Activated CD8-positive, alpha-beta memory T cell treated with anti-CD3 and anti-CD28 coated beads, Interleukin-2, amount 50 U/mL, for 24 hours (primary cell): ENCODE data around the gene AHDC1.
"Not testable (repeated sequence)": the region's sequence is repeated elsewhere in the genome, so short reads cannot be mapped to it uniquely, and the experiment has no call there.

ENCODE experiments used
- DNase-seq: peaks from one replicate; pipeline ENCODE4 v3.0.0-alpha.2; 2020; ENCODE audit errors: extremely low read depth

AHDC1 gene

DNA sequence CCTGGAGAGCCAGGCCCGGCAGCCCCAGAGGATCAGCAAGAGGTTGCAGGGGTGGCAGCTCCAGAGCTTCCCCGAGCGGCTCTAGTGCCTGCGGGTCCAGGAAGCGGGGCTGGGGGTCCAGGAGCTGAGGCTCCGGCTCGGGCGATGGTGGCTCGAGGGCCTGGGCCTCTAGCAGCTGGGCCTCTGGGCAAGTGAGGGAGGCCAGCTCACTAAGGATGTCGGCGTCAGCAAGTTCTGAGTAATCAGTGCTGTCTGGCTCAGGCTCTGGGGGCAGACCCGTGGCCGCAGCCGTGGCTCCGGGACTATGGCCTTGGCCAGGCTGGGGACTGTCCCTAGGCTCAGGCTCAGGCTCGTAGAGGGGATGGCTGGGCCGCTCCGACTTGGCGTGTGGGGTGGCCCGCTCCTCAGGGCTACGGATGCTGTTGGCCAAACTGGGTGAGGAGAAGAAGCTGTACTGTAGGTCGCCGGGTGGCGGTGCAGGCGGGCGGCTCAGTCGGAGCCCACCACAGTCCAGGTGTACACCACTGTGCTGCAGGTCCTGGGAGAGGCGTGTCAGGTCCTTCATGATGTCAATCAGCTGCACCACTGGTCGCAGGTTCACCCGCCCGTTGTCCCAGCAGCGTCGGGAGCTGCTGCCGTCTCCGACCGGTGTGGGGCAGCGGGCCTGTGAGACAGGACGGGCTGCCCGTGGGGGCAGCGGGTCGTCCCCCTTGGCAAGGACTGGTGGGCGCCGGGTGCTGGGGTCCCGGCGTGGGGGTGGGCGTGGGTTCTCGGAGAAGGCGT lies 52.6 kb downstream of the AHDC1 start:
- no peak for DNase-seq

DNA sequence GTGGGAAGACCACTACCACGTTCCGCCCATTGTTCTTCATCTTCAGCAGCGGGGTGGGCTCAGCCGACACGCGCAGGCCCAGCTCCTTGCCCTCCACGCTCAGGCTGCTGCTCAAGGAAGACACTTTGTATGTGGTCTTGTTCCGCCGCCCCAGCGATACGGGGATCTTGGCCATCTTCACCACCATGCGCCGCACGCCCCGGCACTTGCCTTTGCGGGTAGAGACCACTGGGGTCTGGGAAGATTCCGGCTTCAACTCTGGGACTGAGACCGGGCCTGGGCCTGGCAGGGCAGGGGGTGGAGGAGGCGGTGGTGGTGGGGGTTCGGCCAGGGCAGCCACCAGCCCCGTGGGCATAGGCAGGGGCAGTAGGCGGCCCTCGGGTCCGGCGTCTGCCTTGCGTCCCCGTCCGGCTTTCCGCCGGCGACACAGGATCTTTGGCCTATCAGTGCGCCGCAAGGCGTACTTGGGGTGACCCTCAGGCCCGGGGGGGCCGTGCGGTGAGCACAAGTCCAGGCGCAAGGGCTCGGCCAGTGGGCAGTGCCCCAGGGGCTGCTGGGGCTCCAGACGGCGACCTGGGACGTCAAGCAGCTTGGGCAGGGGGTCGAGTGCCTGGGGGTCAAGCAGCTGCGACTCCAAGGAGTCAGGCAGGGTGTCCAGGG lies 53.3 kb downstream of the AHDC1 start:
- no peak for DNase-seq

DNA sequence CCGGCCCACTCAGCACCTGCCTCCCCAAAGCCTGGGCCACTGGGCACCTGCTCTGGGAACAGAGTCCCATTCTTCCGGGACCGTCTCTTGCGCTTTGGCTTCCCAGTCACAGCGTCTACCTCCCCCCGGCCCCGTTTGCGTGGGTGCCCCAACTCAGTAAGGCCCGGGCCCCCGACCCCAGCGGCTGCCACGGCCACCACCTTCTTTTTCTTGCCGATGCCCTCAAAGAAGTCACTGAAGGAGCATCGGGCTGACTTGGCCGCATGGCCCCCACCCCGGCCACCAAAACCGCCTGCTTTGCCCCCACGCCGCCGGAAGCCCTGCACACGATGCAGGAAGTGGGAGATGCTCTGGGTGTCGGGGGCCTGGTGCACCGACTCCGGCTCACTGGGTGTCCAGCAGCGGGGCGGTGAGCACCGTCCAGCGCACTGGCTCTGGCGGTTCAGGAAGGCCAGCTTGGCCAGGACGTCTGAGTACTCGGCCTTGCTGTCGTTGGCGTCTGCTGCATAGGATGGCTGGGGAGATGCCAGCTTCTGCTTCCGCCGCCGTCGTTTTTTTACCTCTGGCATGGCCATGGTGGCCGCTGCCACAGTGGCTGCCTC lies 54.0 kb downstream of the AHDC1 start:
- DNase-seq: no peak

DNA sequence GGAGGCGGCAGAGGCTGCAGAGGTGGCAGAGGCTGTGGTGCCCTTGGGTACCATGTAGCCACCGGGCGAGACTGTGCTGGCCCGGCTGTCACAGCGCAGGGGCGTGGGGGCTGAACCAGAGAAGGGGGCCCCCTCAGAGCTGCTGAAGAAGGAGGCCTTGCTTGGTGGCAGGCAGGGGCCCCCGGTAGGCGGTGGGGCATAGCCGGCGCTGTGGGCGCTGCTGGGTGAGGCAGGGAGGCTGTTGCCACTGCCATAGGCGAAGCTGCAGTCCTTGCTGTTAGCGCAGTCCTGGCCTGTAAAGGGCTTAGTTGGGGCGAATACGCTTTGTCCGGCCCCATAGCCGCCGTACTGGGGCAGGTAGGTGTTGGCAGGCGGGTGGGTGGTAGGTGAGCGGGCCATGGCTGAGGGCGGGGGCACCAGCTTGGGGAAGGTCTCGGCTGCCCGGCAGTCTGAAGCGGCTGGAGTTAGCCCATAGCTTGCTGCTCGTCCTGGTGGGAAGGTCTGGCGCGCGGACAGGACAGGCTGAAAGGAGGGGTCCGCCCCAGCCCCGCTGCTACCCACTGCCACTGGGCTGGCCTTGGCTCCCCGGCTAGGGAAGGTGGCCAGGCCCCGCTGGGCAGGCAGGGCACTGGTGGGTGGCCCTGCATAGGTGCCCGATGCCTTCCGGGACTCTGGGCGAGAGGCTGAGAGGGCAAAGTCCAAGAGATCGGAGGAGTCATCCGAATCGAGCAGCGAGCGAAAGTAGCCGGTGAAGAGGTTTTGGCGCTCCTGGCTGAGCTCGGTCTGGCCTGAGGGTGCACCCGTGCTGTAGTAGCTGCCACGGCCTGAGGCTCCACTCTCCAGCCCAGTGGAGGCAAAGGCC lies 54.9 kb downstream of the AHDC1 start:
- DNase-seq: no peak

DNA sequence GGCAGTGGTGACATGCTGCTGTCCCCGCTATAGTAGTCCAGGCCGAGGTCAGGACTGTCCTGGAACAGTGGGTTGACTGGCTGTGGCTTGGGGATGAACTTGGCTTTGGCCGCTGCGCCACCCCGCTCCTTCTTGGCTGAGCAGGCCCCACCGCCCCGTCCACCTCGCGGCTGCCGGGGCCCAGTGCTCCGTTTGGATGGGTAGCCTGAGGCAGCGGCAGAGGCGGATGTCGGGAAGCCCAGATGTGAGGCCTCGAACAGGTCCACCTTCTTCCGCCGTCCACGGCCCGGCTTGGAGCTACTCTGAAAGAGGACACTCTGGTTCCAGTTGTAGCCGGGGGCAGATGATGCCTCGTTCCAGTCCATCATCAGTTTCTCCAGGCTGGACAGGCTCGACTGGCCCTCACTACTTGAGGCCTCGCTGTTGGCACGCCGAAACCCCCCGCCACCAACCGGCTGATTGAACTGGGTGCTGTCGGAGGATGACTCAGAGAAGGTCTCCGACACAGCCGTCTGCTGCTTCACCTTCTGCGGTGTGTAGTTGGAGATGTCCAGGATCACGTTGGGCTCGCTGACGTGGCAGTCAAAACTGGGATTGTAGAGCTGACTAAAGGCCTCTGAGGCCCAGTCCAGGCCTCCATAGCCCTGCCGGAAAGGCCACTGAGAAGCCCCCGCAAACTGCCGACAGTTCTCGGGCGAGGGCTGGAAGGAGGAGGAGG lies 55.6 kb downstream of the AHDC1 start:
- DNase-seq: no peak

DNA sequence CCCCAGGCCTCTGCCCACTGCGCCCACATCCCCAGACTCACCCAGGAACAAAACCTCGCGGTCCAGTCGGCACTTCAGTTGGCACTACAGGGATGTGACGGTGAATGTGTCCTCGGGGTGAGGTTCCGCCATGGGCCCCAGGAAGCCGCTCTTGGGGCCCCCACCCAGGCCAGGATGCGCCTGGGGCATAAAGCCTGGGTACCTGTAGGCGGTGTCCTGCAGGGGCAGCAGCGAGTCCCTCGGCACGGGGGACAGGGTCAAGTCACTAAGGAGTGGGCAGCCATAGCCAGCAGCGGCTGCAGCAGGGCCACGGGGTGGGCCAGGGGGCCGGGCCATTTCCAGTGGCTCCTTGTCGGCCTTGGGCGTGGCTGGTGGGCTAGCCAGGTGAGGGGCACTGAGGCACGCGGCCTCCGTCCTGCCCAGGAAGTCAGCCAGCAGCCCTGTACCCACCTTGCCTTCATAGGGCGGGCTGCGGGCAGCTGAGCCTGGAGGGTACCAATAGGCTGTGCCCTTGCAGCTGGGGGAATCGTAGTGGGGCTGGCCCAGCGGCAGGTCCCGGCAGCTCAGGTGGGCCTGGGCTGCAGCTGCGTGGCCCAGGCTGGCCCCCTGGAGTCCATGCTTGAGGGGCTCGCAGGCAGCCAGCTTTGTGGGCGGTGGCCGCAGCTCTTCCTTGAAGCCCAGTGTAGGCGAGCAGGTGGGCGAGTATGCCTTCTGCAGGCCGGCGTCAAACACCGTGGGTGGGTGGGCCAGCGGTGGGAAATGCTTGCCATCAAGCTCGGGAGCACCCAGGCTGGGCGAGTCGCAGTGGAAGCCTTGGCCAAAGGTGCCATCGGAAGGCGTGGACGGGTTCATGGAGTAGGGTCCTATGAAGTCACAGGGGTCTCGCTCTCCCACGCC lies 56.5 kb downstream of the AHDC1 start:
- no peak for DNase-seq

DNA sequence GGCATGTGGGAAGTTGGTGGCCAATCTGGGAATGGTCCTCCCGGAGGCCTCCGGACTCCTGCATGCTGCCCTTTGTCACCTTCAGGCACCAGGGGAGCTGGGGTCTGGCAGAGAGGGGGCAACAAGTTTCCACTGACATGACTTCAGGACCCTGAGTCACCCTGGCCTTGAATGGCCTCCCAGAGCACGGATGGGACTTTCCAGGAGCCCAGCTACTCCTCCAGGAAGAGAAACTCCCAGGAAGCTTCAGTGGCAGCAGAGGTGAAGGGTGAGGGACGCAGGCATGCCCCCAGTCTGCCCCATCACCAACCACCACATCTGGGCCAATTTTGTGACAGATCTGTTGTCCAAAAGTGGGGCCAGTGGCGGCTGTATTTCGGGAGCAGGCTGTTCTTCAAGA lies 58.1 kb downstream of the AHDC1 start:
- DNase-seq: no peak

DNA sequence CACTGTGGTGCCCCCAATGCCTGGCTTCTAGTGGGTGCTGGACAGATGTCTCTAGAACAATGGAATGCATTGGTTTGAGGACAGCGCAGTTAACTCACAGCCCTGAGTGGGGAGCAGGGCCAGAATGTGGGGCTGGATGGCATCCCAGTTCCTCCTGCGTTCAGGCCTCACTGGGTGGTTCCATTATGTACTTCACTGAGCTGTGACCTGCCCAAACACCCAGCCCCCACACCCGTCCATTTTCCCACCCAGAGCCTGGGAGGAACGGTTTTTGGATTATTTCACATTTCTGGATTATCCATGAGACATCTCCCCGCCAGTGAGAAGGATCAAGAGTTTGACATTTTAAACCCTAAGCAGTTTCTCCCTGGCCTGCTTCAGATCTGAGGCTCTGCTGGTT lies 58.7 kb downstream of the AHDC1 start:
- DNase-seq: no peak

DNA sequence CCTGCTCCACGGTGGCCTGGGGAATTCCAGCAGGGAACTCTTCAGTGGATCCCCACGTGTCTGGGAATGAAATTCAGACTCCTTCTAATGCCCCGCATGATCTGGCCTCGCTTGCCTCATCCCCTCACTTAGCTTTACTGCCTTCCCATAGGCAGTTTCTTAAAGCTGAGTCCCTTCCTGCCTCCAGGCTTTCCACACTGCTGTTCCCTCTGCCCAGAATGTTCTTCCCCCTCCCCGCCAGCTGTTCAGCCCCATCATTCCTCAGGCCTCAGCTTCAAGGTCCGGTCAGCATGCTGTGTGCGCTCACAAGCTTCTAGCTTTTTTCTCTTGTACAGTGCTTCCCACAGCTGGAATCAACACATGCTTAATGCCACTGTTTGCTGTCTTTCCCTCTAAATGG lies 59.1 kb downstream of the AHDC1 start:
- no peak for DNase-seq

DNA sequence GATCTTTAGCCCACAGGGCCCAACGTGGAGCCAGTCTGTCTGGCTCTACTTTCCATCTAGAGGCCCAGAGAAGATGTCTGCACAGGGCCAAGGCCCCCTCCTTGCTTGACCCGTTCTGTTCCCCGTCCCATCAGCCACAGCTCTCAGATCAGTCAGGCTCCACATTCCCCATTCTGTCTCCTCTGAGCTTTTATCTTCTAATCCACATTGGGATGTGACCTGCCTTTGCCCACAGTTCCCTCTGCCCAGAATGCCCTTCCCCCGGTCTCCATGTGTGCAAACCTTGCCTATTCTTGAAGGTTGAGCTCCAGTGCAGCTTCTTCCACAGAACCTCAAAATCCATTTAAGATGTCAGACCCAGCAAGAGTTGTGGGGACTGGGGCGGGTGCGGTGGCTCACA lies 60.7 kb downstream of the AHDC1 start:
- DNase-seq: no peak

DNA sequence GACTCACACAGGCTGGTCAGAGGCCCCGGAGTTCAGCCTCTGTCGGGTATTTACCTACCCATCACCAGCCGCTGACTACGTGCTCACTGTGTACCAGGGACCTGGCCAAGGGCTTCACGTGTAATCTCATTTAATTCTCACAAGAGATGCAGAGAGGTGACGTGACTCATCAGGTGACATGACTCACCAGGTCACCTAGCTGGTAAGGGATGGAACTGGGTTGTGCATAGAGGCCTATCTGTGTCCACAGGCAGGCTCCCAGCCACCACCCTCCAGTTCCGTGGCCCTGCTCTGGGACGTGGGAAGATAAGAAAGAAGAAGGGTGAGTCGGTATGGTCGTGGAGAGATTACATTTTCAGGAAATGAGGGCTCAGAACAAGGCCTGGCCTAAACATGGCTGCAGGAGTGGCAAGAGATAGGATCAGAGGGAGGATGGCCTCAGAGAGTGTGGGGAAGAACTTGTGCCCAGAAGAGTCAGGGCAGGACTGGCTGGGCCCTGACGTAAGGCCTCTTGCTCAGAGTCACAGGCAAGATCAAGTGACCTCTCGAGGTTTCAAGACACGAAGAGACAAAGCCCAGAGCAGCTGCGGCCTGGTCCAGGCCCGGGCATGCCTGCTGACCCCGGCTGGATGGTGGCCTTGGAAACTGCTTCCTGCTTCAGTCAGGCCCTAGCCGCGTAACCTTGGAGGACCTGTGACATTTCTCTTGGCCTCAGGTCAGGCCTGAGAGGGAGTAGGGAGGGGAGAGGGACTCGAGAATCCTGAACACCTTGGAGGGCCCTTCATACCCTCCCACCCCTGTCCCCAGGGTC lies 61.3 kb downstream of the AHDC1 start:
- no peak for DNase-seq

DNA sequence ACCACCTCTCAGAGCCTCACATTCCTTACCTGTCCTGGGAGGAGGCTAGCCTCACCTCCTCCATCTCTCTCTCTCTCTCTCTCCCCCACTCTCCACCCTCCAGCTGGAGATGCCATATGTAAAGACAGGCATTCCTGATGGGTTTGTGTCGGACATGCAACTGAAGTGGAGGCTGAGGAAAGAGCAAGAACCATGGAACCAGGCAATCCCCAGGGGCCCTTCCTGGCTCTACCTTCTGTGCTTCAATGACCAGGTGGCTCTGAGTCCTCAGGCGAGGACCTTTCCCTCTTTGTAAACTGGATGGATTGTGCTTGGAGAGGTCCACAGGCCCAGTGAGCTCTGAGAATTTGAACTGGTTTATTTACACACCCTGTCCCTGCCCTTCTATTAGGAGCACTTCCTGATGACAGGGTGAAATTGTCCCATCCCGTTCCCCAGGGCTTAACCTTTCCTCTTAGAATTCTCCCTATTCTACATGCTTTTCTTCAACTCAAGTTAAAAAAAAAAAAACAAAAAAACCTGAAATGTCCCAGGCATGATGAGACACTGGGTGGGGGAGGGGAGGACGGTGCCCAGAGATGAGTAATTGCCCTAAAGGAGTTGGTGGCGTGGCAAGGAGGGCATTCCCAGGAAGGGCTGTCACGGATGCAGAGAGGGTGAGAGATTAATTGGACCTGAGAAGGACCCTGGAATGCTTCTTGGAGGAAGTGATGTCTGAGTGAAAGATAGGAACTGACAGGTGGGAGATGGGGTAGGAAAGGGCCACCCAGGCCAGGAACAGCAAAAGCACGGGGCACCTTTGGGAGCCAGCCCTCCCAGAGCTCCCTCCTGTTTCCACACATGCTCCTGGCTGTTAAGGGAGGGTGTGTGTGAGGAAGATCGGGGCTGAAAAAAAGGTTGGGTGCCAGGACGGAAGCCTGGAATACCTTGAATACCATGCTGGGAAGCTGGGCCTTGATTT lies 63.8 kb downstream of the AHDC1 start:
- no peak for DNase-seq

DNA sequence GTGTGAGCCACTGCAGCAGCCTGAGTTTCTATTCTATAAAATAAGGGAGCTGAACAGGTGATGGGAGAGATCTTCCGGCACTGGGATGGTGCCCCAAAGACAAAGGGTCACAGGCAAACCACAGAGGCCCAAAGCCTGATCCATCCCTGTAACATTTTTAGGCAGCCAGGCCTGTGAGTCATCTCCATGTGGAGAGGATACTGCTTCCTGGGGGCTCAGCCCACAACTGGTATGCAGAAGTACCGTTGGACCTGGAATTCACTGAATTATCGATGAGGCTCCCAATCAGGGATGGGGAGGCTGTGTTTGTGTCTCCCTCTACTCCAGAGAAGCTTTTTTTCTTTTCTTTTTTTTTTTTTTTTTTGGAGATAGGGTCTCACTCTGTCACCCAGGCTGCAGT lies 65.2 kb downstream of the AHDC1 start:
- no peak for DNase-seq

DNA sequence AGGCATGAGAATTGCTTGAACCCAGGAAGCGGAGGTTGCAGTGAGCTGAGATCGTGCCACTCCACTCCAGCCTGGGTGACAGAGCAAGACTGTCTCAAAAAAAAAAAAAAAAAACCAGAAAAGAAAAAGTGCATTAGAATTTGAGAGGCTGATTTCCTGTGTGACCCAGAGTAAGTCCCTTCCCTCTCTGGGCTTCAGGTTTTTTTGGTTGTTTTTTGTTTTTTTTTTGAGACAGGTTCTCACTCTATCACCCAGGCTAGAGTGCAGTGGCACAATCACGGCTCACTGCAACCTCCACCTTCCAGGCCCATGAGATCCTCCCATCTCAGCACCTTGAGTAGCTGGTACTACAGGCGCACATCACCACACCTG lies 65.7 kb downstream of the AHDC1 start:
- not testable (repeated sequence) for DNase-seq

DNA sequence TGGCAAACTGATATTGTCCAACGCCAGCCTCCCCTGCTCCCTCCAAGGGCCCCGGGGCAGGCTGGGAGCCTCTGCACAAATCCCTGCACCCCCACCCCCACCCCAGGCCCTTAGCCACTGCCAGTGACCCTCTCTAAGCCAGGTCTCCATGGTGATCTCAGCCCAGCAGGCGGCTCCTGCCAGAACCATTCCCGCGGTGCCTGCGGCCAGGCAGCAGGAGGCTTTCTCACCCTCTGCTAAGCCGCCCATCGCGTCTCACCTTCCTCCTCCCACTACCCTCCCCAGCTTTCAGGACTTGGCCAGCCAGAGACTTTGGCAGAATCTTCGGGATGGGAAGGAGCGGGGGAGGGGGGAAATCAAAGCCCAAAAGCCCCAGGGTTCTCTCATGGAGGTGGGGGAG lies 67.2 kb downstream of the AHDC1 start:
- no peak for DNase-seq

DNA sequence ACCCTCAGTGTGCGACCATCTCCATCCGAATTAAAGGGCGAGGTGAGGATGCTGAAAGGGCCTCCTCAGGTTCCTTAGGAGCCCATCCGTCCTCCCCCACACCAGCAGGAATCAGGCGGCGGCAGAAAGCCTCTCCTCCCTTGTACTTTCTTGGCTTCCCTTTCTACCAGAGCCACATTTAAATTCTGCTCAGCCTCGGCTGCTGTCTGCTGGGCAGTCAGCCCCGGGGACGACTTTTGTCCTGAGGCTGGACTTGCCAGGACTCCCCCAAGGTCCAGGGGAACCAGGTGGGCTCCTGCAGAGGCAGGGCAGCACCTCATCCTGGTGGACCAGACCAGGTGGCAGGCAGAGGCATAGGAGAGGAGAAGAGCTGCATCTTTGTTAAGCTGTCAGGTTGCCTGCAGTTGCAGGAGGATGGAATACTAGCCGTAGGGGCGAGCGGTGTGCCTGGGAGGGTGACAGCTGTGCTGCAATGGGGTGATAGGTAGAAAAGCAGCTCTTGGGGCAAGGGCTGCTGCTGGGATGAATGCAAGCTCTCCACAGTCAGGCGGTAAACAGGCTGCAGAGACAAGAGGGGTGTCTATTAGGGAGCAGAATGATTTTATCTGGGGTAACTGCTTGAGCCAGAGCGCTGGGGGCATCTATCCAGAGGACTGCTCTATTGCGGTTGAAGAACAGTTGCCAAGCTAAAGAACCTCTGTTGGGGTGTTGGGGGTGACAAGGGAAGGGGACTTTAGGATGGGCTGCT lies 67.8 kb downstream of the AHDC1 start:
- no peak for DNase-seq

DNA sequence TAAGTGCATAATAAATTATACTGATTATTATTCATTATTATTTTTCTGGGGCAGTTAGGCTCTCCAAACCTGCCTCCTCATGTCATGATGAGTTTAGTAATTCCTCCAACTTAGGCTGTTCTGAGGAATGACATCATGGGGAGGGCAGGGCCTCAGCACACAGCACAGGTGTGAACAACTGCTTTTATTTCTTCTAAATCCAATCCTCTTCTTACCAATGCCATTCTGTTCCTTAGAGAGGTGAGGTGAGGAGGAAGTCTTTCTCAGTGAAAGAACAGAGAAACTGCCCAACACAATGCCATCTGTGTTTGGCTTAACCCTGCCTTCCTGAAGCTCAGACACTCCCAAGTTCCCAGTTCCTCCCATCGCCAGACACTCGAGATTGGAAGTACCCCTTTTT lies 68.6 kb downstream of the AHDC1 start:
- DNase-seq: no peak
